ENCODE results near the gene STXBP5L. TPM values are rescaled to one million over a fixed set of nuclear protein-coding genes. Genes with fewer than 3 reads are reported as not detected.
A peak's percentile ranks its signal among the peaks of the same experiment; 100 is the strongest.
"Not testable (repeated sequence)": the region's sequence is repeated elsewhere in the genome, so short reads cannot be mapped to it uniquely, and the experiment has no call there.

The STXBP5L gene
- total RNA-seq, 1 experiment from 2014 or later, result 1.6 TPM

DNA sequence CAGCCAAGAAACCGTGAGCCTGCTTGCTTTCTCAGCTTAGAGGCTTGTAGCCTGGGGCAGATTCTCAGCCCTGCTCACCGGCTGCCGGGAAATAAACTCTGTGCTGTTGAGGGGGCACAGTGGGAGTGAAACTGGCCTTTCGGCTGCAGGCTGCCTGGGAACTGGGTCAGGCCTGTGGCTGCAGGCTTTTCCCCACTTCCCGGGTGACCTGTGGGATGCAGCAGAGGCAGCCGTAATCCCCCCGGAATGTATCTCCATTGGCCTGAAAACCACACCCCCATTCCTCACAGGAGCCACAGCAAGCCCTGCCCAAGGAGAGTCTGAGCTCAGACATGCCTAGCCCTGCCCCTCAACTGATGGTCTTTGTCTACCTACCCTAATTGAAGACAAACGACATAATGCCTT, 110.9 kb downstream of the STXBP5L start:
- DNase-seq (ENCODE audit: low spot score), result no peak

- no peak for DNase-seq (ENCODE audit: low spot score)
Measured at GRCh38 chr3:121063628-121064027, 155.6 kb downstream of the STXBP5L start.

DNA sequence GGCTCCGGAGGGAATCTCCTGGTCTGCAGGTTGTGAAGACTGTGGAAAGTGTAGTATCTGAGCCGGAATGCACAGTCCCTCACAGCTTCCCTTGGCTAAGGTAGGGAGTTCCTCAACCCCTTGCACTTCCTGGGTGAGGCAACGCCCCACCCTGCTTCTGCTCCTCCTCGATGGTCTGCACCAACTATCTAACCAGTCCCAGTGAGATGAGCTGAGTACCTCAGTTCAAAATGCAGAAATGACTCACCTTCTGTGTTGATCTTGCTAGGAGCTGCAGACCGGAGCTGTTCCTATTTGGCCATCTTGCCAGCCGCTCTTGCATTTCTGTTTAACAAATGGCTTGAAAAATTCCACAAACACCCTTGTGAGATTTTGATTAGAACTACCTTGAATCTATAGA, 156.1 kb downstream of the STXBP5L start:
- no peak for DNase-seq (ENCODE audit: low spot score)

DNA sequence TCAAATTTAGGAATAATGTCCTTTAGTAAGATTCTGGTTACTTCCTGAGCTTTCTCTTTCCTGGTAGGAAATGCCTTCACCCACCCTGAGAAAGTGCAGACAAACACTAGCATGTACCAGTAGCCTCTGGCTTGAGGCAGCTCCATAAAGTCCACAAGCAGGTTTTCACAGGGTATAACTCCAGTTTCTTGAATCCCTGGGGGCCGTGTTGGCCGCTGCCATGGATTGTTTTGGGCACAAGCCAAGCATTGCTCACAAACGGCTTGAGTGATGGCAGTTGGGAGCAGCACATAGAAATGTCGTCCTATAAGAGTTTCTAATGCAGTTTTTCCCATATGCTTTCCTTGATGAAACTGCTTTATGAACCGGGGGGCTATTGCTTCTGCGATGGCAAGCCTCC, 164.1 kb downstream of the STXBP5L start:
- DNase-seq (ENCODE audit: low spot score), result no peak

GRCh38 chr3:121073011-121073410, 165.0 kb downstream of the STXBP5L start:
- no peak for DNase-seq (ENCODE audit: low spot score)

- no peak for DNase-seq (ENCODE audit: low spot score)
Measured at GRCh38 chr3:121075191-121075590, 167.2 kb downstream of the STXBP5L start.

- DNase-seq (ENCODE audit: low spot score), result not testable (repeated sequence)
Measured at GRCh38 chr3:121078378-121079101, 170.5 kb downstream of the STXBP5L start.

DNA sequence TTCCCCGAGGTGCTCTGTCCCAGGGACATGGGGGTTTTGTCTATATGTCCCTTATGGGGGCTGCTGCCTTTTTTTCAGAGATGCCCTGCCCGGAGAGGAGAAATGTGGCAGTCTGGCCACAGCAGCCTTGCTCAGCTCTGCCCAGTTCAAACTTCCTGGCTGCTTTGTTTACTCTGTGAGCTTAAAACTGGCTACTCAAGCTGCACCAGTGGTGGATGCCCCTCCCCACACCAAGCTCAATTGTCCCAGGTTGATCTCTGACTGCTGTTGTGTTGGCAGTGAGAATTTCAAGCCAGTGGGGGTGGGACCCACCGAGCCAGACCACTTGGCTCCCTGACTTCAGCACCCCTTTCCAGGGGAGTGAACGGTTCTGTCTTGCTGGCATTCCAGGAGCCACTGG, 188.9 kb downstream of the STXBP5L start:
- no peak for DNase-seq (ENCODE audit: low spot score)

DNA sequence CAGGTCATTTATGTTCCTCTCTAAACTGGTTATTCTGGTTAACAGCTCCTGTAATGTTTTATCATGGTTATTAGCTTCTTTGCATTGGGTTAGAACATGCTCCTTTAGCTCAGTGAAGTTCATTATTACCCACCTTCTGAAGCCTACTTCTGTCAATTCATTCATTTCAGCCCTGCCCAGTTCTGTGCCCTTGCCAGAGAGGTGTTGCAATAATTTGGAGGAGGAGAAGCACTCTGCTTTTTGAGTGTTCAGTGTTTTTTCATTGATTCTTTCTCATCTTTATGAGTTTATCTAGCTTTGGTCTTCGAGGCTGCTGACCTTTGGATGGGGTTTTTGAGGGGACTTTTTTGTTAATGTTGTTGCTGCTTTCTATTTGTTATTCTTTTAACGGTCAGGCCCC, 203.1 kb downstream of the STXBP5L start:
- DNase-seq (ENCODE audit: low spot score), result not testable (repeated sequence)

DNA sequence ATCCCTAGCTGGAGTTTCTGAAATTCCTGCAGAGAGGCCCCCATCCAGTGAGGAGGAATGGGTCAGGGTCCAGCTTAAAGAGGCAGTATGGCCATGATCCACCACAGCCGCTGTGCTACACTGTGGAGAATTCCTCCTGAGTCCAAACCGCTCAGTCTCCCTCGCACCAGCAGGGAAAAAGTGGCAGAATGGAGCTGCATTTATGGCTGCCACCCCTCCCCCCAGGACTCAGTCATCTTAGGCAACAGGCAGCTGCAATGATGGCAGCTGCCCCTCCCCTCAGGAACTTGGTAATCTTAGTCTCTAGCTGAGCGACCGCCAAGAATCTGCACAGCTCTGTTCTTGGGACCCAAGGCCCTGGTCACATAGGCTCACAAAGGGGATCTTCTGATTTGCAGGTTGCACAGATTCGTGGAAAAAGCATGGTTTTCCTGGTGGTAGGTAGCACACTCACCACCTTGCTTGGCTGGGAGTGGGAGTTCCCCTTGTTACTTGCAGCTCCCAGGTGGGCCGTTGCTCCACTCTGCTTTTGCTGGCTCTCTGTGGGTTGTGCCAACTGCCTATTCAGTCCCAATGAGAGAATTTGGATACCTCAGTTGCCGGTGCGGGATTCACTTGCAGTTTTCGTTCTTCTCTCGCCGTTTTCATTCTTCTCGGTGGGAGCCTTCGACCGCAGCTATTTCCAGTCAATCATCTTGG, 204.1 kb downstream of the STXBP5L start:
- DNase-seq (ENCODE audit: low spot score), result peak; percentile 53

DNA sequence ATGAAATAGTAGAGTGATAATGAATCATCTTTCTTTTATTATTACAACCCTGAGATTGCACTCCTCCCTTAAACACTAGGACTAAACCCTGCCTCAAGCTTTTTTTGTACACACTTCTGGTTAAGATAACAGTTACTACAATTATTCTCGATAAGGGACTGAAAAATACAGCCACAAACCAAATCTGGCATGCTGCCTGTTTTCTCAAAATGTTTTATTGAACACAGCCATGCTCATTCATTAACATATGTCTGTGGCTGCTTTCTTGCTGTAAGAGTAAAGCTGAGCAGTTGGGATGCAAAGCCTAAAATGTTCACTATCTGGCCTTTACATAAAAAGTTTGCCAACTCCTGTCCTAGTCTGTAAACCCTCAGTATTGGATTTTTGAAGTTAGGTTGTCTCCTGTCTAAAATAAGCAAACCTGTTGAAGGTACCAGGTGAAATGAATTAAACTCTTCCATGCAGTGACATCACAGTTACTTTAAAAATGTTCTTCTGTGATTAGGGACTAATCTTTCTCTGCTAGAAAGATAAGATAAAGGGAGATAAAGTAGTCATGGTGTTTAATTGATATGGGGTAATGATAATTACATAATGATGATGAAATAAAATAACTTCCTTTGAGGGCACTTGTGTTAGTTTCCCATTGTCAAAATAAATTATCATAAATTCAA, 218.2 kb downstream of the STXBP5L start:
- no peak for DNase-seq (ENCODE audit: low spot score)

DNA sequence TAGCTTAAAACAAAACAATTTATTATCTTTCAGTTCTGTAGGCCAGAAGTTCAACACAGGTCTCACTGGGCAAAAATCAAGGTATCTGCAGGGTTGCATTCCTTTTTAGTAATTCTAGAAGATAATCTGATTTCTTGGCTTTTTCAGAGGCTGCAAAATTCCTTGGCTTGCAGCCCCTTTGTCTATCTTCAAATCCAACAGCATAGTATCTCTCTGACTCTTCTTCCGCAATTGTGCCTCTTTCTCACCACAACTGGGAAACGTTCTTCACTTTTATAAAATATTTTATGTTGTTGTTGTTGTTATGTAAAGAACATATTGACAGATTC, 218.7 kb downstream of the STXBP5L start:
- DNase-seq (ENCODE audit: low spot score), result no peak

GRCh38 chr3:121152573-121152972, 244.6 kb downstream of the STXBP5L start:
- DNase-seq (ENCODE audit: low spot score), result peak; percentile 26

- DNase-seq (ENCODE audit: low spot score), result no peak
Measured at GRCh38 chr3:121153851-121154250, 245.8 kb downstream of the STXBP5L start.

- DNase-seq (ENCODE audit: low spot score), result no peak
Measured at GRCh38 chr3:121155028-121155427, 247.0 kb downstream of the STXBP5L start.

GRCh38 chr3:121165397-121165837, 257.4 kb downstream of the STXBP5L start:
- DNase-seq (ENCODE audit: low spot score), result peak; percentile 40

GRCh38 chr3:121167374-121168139, 259.6 kb downstream of the STXBP5L start:
- DNase-seq (ENCODE audit: low spot score), result no peak

DNA sequence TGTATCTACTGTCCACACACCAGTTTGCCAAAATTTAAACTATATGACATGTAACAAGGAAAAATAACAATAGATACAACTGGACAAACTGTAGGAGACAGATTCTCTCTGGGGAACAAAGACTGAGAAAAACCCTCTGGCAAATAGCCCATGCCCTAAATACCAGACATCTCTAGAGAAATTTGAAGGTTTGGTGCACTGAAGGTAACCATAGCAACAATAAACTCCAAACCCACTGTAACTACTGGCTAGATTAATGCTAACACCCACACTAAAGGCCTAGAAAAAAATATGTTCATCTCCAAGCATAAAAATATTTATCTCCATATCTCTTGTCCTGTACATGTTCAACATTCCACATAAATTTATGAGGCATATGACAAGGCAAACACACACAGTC, 267.1 kb downstream of the STXBP5L start:
- DNase-seq (ENCODE audit: low spot score), result no peak

GRCh38 chr3:121190626-121191025, 282.6 kb downstream of the STXBP5L start:
- DNase-seq (ENCODE audit: low spot score), result not testable (repeated sequence)

DNA sequence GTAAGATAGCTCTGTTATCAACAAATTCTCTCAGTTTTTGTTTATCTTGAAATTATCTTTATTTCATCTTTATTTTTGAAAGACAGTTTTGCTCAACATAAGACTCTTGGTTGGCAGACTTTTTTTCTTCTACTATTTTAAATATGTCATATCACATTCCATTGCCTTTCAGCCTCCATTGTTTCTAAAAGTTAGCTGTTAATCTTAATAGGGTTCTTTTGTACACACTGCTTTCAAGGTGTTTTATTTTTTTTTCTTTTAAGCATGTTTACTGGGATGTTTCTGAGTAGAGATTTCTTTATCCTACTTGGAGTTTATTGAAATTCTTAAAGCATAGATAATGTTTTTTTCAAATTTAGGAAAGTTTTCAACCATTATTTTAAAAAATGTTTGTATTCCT, 294.6 kb downstream of the STXBP5L start:
- DNase-seq (ENCODE audit: low spot score), result no peak

DNA sequence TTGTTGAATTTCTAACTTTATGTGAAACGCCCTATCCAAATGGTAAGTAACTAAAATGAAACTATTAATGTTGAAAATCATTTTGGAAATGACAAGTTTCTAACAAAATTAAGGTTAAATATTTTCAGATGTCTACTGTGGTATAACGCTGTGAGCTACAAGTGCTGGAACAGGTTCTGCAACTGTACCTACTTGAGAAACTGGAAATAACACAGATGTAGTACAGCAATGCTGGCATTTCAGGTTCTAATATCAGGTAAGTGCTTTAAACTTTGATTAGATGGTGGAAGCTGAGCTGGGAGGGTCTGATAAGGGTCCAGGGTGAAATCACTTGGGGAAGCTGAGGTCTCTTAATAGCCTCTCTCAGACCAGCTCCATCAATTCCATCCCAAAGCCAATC, 315.1 kb downstream of the STXBP5L start:
- no peak for DNase-seq (ENCODE audit: low spot score)

DNA sequence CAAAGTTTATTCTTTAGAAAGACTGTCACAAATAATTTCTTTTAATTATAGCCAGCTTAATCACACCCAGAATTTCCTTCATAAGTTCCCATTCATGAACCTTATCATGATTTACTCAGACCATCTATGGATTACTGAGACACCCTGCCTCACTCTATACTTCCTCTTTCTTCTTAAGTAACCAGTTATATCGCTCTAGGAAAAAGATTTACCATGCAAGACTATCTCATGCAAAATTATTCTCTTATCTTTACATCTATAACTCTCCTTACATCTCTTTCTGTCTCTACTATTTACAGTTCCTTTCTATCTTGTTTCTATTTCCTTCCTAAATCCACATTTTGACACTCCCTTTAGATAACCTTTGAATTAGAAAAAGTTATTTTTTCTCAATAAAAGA, 321.0 kb downstream of the STXBP5L start:
- no peak for DNase-seq (ENCODE audit: low spot score)
